Activated T-helper 9 cell treated with anti-CD3 and anti-CD28 coated beads, Interleukin-2, amount 50 U/mL, for 16 hours (primary cell): ENCODE data around the gene HMOX1.

ENCODE experiments used
- DNase-seq: peaks from one replicate; pipeline ENCODE4 v3.0.0-alpha.2; 2020; ENCODE audit warnings: low read depth

HMOX1 gene

GRCh38 chr22:35406443-35406842 is 25.5 kb downstream of the HMOX1 start:
- no peak for DNase-seq

GRCh38 chr22:35407362-35407761 is 26.5 kb downstream of the HMOX1 start:
- DNase-seq, result no peak

GRCh38 chr22:35409783-35410662 is 29.1 kb downstream of the HMOX1 start:
- DNase-seq, result no peak

GRCh38 chr22:35410663-35411034 is 29.8 kb downstream of the HMOX1 start:
- DNase-seq, result no peak

GRCh38 chr22:35411102-35411501 is 30.2 kb downstream of the HMOX1 start:
- DNase-seq, result no peak

- no peak for DNase-seq
Measured at GRCh38 chr22:35413624-35414023, 32.7 kb downstream of the HMOX1 start.

GRCh38 chr22:35417606-35418005 is 36.7 kb downstream of the HMOX1 start:
- no peak for DNase-seq

GRCh38 chr22:35418088-35418487 is 37.2 kb downstream of the HMOX1 start:
- no peak for DNase-seq

GRCh38 chr22:35418731-35419130 is 37.8 kb downstream of the HMOX1 start:
- no peak for DNase-seq

GRCh38 chr22:35419756-35420155 is 38.9 kb downstream of the HMOX1 start:
- DNase-seq, result no peak

GRCh38 chr22:35421121-35421520 is 40.2 kb downstream of the HMOX1 start:
- no peak for DNase-seq

- no peak for DNase-seq
Measured at GRCh38 chr22:35422145-35422544, 41.2 kb downstream of the HMOX1 start.

GRCh38 chr22:35422936-35423335 is 42.0 kb downstream of the HMOX1 start:
- DNase-seq, result no peak

- DNase-seq, result no peak
Measured at GRCh38 chr22:35424081-35424480, 43.2 kb downstream of the HMOX1 start.

GRCh38 chr22:35424761-35425160 is 43.9 kb downstream of the HMOX1 start:
- no peak for DNase-seq

- DNase-seq, result no peak
Measured at GRCh38 chr22:35425546-35425945, 44.6 kb downstream of the HMOX1 start.

- no peak for DNase-seq
Measured at GRCh38 chr22:35425971-35426800, 45.3 kb downstream of the HMOX1 start.

GRCh38 chr22:35426801-35427140 is 45.9 kb downstream of the HMOX1 start:
- no peak for DNase-seq

GRCh38 chr22:35430897-35431322 is 50.0 kb downstream of the HMOX1 start:
- peak; percentile 41 for DNase-seq

GRCh38 chr22:35431483-35432227 is 50.8 kb downstream of the HMOX1 start:
- DNase-seq, result no peak

- no peak for DNase-seq
Measured at GRCh38 chr22:35432228-35432905, 51.5 kb downstream of the HMOX1 start.
